ENCODE measurements around the gene DSTYK.

Gene DSTYK

DNA sequence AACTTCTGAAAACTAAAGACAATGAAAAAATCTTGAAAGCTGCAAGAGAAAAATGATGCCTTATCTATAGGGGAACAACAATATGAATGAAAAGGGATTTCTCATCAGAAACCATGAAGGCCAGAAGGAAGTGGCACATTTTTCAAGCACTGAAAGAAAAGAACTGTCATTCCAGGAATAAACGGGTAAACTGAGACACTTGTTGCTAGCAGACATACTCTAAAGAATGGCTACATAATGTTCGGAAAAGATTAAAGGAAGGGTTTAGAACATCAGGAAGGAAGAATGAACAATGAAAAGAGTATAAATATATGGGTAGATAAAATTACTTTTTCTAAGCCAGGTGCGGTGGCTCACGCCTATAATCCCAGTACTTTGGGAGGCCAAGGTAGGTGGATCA, 104.2 kb downstream of the DSTYK start:
- TF ChIP-seq, protein P1, sequence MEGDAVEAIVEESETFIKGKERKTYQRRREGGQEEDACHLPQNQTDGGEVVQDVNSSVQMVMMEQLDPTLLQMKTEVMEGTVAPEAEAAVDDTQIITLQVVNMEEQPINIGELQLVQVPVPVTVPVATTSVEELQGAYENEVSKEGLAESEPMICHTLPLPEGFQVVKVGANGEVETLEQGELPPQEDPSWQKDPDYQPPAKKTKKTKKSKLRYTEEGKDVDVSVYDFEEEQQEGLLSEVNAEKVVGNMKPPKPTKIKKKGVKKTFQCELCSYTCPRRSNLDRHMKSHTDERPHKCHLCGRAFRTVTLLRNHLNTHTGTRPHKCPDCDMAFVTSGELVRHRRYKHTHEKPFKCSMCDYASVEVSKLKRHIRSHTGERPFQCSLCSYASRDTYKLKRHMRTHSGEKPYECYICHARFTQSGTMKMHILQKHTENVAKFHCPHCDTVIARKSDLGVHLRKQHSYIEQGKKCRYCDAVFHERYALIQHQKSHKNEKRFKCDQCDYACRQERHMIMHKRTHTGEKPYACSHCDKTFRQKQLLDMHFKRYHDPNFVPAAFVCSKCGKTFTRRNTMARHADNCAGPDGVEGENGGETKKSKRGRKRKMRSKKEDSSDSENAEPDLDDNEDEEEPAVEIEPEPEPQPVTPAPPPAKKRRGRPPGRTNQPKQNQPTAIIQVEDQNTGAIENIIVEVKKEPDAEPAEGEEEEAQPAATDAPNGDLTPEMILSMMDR (IDR thresholded peaks at IDR 0.05; ENCODE audit: low read depth, low read length, missing control alignments) = no peak
- DNase-seq (ENCODE audit: extremely low read depth, low read depth) = no peak
- H3K4me3 ChIP-seq (replicated peaks; ENCODE audit: low read depth, low read length) = no peak overlapping the region

DNA sequence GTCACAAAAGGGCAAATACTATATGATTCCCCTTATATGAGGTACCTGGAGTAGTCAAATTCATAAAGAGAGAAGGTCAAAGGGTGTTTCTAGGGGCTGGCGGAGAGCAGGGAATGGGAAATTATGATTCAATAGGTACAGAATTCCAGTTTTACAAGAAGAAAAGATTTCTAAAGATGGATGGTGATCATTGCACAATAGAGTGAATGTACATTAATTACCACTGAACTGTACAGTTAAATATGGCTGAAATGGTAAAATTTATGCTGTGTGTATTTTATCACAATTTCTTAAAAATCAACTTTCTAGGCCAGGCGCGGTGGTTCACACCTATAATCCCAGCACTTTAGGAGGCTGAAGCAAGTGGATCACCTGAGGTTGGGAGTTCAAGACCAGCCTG, 109.1 kb downstream of the DSTYK start:
- no peak for DNase-seq (ENCODE audit: extremely low read depth, low read depth)
- H3K4me3 ChIP-seq (replicated peaks; ENCODE audit: low read depth, low read length) = no peak overlapping the region
- TF ChIP-seq, protein P1 (IDR thresholded peaks at IDR 0.05; ENCODE audit: low read depth, low read length, missing control alignments) = no peak

DNA sequence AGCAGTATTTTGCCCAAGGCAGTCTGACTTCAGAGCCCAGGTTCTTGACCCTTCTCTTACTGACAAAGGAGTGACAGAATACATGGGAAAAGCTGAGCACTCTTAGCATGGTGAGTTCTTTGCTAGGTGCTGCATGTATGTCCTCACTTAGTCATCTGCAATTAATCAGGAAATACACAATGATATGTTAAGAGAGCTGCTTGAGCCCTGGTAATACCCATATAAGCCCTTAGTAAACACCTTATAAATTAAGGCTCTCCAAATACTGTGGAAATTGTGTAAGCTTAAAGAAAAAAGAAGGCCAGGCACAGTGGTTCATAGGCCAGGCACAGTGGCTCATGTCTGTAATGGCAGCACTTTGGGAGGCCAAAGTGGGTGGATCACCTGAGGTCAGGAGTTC, 113.3 kb downstream of the DSTYK start:
- no peak for DNase-seq (ENCODE audit: extremely low read depth, low read depth)
- H3K4me3 ChIP-seq (replicated peaks; ENCODE audit: low read depth, low read length) = no peak overlapping the region
- TF ChIP-seq, protein P1 (IDR thresholded peaks at IDR 0.05; ENCODE audit: low read depth, low read length, missing control alignments) = no peak

DNA sequence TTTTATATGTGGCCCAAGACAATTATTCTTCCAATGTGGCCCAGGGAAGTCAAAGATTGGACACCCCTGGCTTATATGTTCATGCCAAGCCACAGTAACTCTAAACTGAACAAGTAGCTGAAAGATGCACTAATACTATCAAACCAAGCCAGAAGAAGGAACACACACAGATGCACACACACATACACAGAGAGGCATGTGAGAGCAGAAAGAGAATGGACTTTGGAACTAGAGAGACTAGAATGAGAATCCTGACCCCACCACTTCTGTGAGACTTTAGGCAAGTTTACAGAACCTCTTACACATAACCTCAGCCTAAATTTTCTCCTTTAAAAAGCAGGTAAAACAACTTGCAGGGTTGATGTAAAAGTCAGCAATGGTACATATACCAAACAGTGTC, 116.1 kb downstream of the DSTYK start:
- no peak overlapping the region for H3K4me3 ChIP-seq (replicated peaks; ENCODE audit: low read depth, low read length)
- no peak for DNase-seq (ENCODE audit: extremely low read depth, low read depth)
- TF ChIP-seq, protein P1 (IDR thresholded peaks at IDR 0.05; ENCODE audit: low read depth, low read length, missing control alignments) = no peak

Data from HFF-Myc (cell line).